ENCODE results near the gene CDH6.

- TF ChIP-seq REST (IDR thresholded peaks at IDR 0.05; ENCODE audit: low read depth, low read length) (no peak), ZBTB33 (IDR thresholded peaks at IDR 0.05; ENCODE audit: borderline replicate concordance, low read depth) (no peak), CTCF (IDR thresholded peaks at IDR 0.05) (no peak), GABPA (IDR thresholded peaks at IDR 0.05; ENCODE audit: low read depth) (no peak), SIN3A (IDR thresholded peaks at IDR 0.05; ENCODE audit: borderline replicate concordance, low read depth, low read length) (no peak), YY1 (IDR thresholded peaks at IDR 0.05; ENCODE audit: low read depth) (no peak), RFX5 (IDR thresholded peaks at IDR 0.05; ENCODE audit: low read length) (no peak), RCOR1 (IDR thresholded peaks at IDR 0.05; ENCODE audit: low read length) (no peak), EZH2phosphoT487 (IDR thresholded peaks at IDR 0.05; ENCODE audit: borderline replicate concordance, low read depth) (no peak), CHD2 (IDR thresholded peaks at IDR 0.05; ENCODE audit: low read length, partially characterized antibody) (no peak), POLR2AphosphoS5 (IDR thresholded peaks at IDR 0.05; ENCODE audit: low read depth, low read length) (no peak), IRF3 (IDR thresholded peaks at IDR 0.05; ENCODE audit: low read depth, low read length) (no peak), JUND (IDR thresholded peaks at IDR 0.05) (no peak), EP300 (IDR thresholded peaks at IDR 0.05; ENCODE audit: borderline replicate concordance in 1 of 2, low read depth in 1 of 2, low read length in 1 of 2) (no peak)
Measured at GRCh38 chr5:31238497-31238896, 45.0 kb downstream of the CDH6 start.
